Mesenchymal stem cell (in vitro differentiated cells and primary cell): Measurements from ENCODE around the gene ITIH5.

Source experiments
- DNase-seq: peaks from one replicate; pipeline ENCODE4 v3.0.0-alpha.2; 2013
- H2AFZ ChIP-seq: one replicate; pipeline ENCODE4 v1.6.1; 2013; ENCODE audit warnings: low read depth, mild to moderate bottlenecking, control low read depth, inconsistent platforms, low read length, moderate library complexity
- H2AK5ac ChIP-seq: 2 replicates; pipeline ENCODE4 v1.6.1; 2013; ENCODE audit warnings: low read length, moderate library complexity, mild to moderate bottlenecking, inconsistent platforms; ENCODE audit not compliant: severe bottlenecking
- H2BK120ac ChIP-seq: one replicate; pipeline ENCODE4 v1.6.1; 2013; ENCODE audit warnings: low read depth, mild to moderate bottlenecking, inconsistent platforms, low read length, moderate library complexity
- H2BK12ac ChIP-seq, 2 experiments: one replicate each; pipeline ENCODE4 v1.6.1; 2013; ENCODE audit warnings: inconsistent platforms in 2 of 2, low read length in 2 of 2, mild to moderate bottlenecking in 2 of 2, moderate library complexity in 2 of 2, control low read depth in 1 of 2
- H2BK15ac ChIP-seq: one replicate; pipeline ENCODE4 v1.6.1; 2013; ENCODE audit warnings: mild to moderate bottlenecking, low read depth, inconsistent platforms; ENCODE audit not compliant: poor library complexity, severe bottlenecking
- H2BK5ac ChIP-seq: 2 replicates; pipeline ENCODE4 v1.6.1; 2013; ENCODE audit warnings: low read depth, mild to moderate bottlenecking, low read length, control low read depth, inconsistent platforms; ENCODE audit not compliant: poor library complexity, severe bottlenecking
- H3K14ac ChIP-seq, 2 experiments: one replicate each; pipeline ENCODE4 v1.6.1; 2013; ENCODE audit warnings: inconsistent platforms in 2 of 2, low read length in 2 of 2, control low read depth in 1 of 2, mild to moderate bottlenecking in 1 of 2, moderate library complexity in 1 of 2
- H3K18ac ChIP-seq, 2 experiments: one replicate each; pipeline ENCODE4 v1.6.1; 2013; ENCODE audit warnings: inconsistent platforms in 2 of 2, low read length in 2 of 2, control low read depth in 1 of 2, low read depth in 1 of 2, mild to moderate bottlenecking in 1 of 2
- H3K23ac ChIP-seq, 2 experiments: one replicate each; pipeline ENCODE4 v1.6.1; 2013; ENCODE audit warnings: inconsistent platforms in 2 of 2, low read length in 2 of 2, mild to moderate bottlenecking in 2 of 2, moderate library complexity in 2 of 2, control low read depth in 1 of 2
- H3K27ac ChIP-seq: 2 replicates; pipeline ENCODE4 v1.5.1; 2013; ENCODE audit warnings: mild to moderate bottlenecking, moderate library complexity, low read length, control low read depth, inconsistent platforms; ENCODE audit not compliant: poor library complexity, severe bottlenecking
- H3K27me3 ChIP-seq, 2 experiments: 2 replicates each; pipeline versions ENCODE4 v1.6.1 to v1.7.0; 2013; ENCODE audit warnings: low read length in 2 of 2, mild to moderate bottlenecking in 2 of 2, moderate library complexity in 2 of 2, control low read depth in 1 of 2, inconsistent platforms in 1 of 2; ENCODE audit not compliant: control insufficient read depth in 1 of 2, insufficient read depth in 1 of 2
- H3K36me3 ChIP-seq, 2 experiments: 2 replicates each; pipeline versions ENCODE4 v1.6.1 to v1.7.0; 2013; ENCODE audit warnings: low read length in 2 of 2, control low read depth in 1 of 2, inconsistent platforms in 1 of 2, low read depth in 1 of 2, mild to moderate bottlenecking in 1 of 2; ENCODE audit not compliant: insufficient read depth in 2 of 2, control insufficient read depth in 1 of 2
- H3K4ac ChIP-seq, 2 experiments: one replicate each; pipeline ENCODE4 v1.6.1; 2013; ENCODE audit warnings: inconsistent platforms in 2 of 2, low read length in 2 of 2, mild to moderate bottlenecking in 2 of 2, moderate library complexity in 2 of 2, control low read depth in 1 of 2, low read depth in 1 of 2
- H3K4me1 ChIP-seq: 2 replicates; pipeline ENCODE4 v1.6.1; 2013; ENCODE audit warnings: low read depth, low read length, control low read depth; ENCODE audit not compliant: control insufficient read depth, insufficient read depth
- H3K4me2 ChIP-seq: 2 replicates; pipeline ENCODE4 v1.6.1; 2013; ENCODE audit warnings: low read length, mild to moderate bottlenecking, inconsistent platforms; ENCODE audit not compliant: poor library complexity, severe bottlenecking
- H3K4me3 ChIP-seq, 2 experiments: 2 replicates each; pipeline versions ENCODE4 v1.5.1 to v1.7.0; 2013; ENCODE audit warnings: low read length in 2 of 2, mild to moderate bottlenecking in 2 of 2, control low read depth in 1 of 2, low read depth in 1 of 2; ENCODE audit not compliant: insufficient read depth in 1 of 2
- H3K79me1 ChIP-seq: replicated peaks from 2 replicates; pipeline ENCODE4 v1.6.1; 2013; ENCODE audit warnings: mild to moderate bottlenecking, control low read depth, low read length, inconsistent platforms; ENCODE audit not compliant: poor library complexity, severe bottlenecking
- H3K9ac ChIP-seq: 2 replicates; pipeline ENCODE4 v1.7.0; 2013; ENCODE audit warnings: mild to moderate bottlenecking, low read length, moderate library complexity
- H3K9me3 ChIP-seq: 2 replicates; pipeline ENCODE4 v1.7.0; 2013; ENCODE audit warnings: mild to moderate bottlenecking, low read length; ENCODE audit not compliant: control insufficient read depth
- H4K8ac ChIP-seq: one replicate; pipeline ENCODE4 v1.6.1; 2013; ENCODE audit warnings: inconsistent platforms, mild to moderate bottlenecking, low read length, moderate library complexity
- H4K91ac ChIP-seq: one replicate; pipeline ENCODE4 v1.6.1; 2013; ENCODE audit warnings: mild to moderate bottlenecking, low read length, inconsistent platforms
- WGBS: methylation state at CpG from one replicate; pipeline ENCODE4 v1.1.7; 2013; ENCODE audit warnings: mixed read lengths; 5-methylcytosine and 5-hydroxymethylcytosine counted together

ITIH5 gene

DNA sequence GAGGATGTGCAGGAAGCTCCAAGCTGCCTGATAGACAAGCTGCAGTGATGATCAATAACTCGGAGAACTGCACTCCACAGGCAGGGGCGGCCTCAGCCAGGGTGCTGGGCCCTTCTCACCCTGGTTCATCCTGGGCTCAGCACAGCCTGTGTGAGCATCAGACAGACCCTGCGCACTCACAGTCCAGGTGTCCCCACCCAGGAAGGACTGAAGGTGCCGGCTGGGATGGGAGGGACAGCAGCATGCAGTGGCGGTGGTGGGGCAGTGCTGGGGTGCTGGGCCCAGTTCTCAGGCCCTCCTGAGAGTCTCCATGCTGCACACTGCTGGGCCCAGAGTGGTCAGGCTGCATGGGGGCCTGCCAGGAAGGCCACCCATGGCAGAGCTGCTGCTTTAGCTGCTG lies 74.1 kb downstream of the ITIH5 start:
- no peak overlapping the region for H4K8ac ChIP-seq
- H3K27ac ChIP-seq: no peak overlapping the region
- H3K9me3 ChIP-seq: no peaks in the 10 kb centered on the region
- H3K4me3 ChIP-seq: no peak overlapping the region
- no peak overlapping the region for H2BK120ac ChIP-seq
- H3K4ac ChIP-seq: no peak overlapping the region
- no peak overlapping the region for H3K4me2 ChIP-seq
- H3K4me1 ChIP-seq: no peaks in the 10 kb centered on the region
- no peak overlapping the region for H4K91ac ChIP-seq
- no peak overlapping the region for H2BK15ac ChIP-seq
- no peak overlapping the region for H3K23ac ChIP-seq
- DNase-seq: no peak
- no peak overlapping the region for H3K14ac ChIP-seq
- H3K79me1 ChIP-seq: no peaks in the 10 kb centered on the region
- WGBS: 93% methylated on average over 5 of the region's 5 CpGs
- no peak overlapping the region for H3K9ac ChIP-seq
- no peak overlapping the region for H2BK12ac ChIP-seq
- H2BK5ac ChIP-seq: no peak overlapping the region
- no peak overlapping the region for H3K18ac ChIP-seq
- H2AK5ac ChIP-seq: no peak overlapping the region
- no peak overlapping the region for H2AFZ ChIP-seq
- peaks cover 0 to 20% of the 10 kb centered on the region in 2 experiments for H3K27me3 ChIP-seq
- H3K36me3 ChIP-seq: no peaks in the 10 kb centered on the region

GRCh38 chr10:7590271-7590670 lies 76.5 kb downstream of the ITIH5 start:
- Histone ChIP-seq H3K27me3 (peaks cover 0 to 26% of the 10 kb centered on the region in 2 experiments), H4K91ac (no peak overlapping the region), H2BK5ac (no peak overlapping the region), H3K9me3 (no peaks in the 10 kb centered on the region), H3K4me1 (no peaks in the 10 kb centered on the region), H2BK120ac (no peak overlapping the region), H3K79me1 (no peaks in the 10 kb centered on the region), H2AK5ac (no peak overlapping the region), H3K4me2 (no peak overlapping the region), H3K14ac (no peak overlapping the region), H3K27ac (no peak overlapping the region), H2BK12ac (no peak overlapping the region), H3K18ac (no peak overlapping the region), H4K8ac (no peak overlapping the region), H3K4me3 (no peak overlapping the region), H3K9ac (no peak overlapping the region), H2BK15ac (no peak overlapping the region), H3K23ac (no peak overlapping the region), H2AFZ (no peak overlapping the region), H3K36me3 (no peaks in the 10 kb centered on the region), H3K4ac (no peak overlapping the region)
- no peak for DNase-seq
- WGBS: 92% methylated on average over 9 of the region's 9 CpGs

- WGBS: 74% methylated on average over 10 of the region's 10 CpGs
- H3K4me3 ChIP-seq: no peak overlapping the region
- H3K14ac ChIP-seq: no peak overlapping the region
- H3K36me3 ChIP-seq: no peaks in the 10 kb centered on the region
- H2BK12ac ChIP-seq: no peak overlapping the region
- H3K9ac ChIP-seq: no peak overlapping the region
- no peak overlapping the region for H3K4me2 ChIP-seq
- no peak overlapping the region for H4K91ac ChIP-seq
- H4K8ac ChIP-seq: no peak overlapping the region
- no peak overlapping the region for H2BK5ac ChIP-seq
- H3K27me3 ChIP-seq: peaks cover 0 to 28% of the 10 kb centered on the region in 2 experiments
- no peak overlapping the region for H2AFZ ChIP-seq
- no peak overlapping the region for H2AK5ac ChIP-seq
- H2BK15ac ChIP-seq: no peak overlapping the region
- H3K23ac ChIP-seq: no peak overlapping the region
- no peaks in the 10 kb centered on the region for H3K4me1 ChIP-seq
- no peak overlapping the region for H3K4ac ChIP-seq
- H3K18ac ChIP-seq: no peak overlapping the region
- H3K27ac ChIP-seq: no peak overlapping the region
- H2BK120ac ChIP-seq: no peak overlapping the region
- DNase-seq: no peak
- no peaks in the 10 kb centered on the region for H3K9me3 ChIP-seq
- no peaks in the 10 kb centered on the region for H3K79me1 ChIP-seq
Observed at GRCh38 chr10:7589748-7590147, 77.0 kb downstream of the ITIH5 start.

GRCh38 chr10:7587865-7588188 lies 78.9 kb downstream of the ITIH5 start:
- Histone ChIP-seq H4K91ac (no peak overlapping the region), H3K79me1 (no peaks in the 10 kb centered on the region), H3K9ac (no peak overlapping the region), H3K4me2 (no peak overlapping the region), H3K27ac (no peak overlapping the region), H2BK5ac (no peak overlapping the region), H3K23ac (no peak overlapping the region), H3K36me3 (no peaks in the 10 kb centered on the region), H3K27me3 (peaks cover 0 to 28% of the 10 kb centered on the region in 2 experiments), H3K4me3 (no peak overlapping the region), H3K4me1 (no peaks in the 10 kb centered on the region), H3K14ac (no peak overlapping the region), H2AK5ac (no peak overlapping the region), H2BK120ac (no peak overlapping the region), H3K4ac (no peak overlapping the region), H3K9me3 (no peaks in the 10 kb centered on the region), H2AFZ (no peak overlapping the region), H2BK12ac (no peak overlapping the region), H3K18ac (no peak overlapping the region), H2BK15ac (no peak overlapping the region), H4K8ac (no peak overlapping the region)
- WGBS: 91% methylated on average over 6 of the region's 6 CpGs
- no peak for DNase-seq
